ENCODE results near the gene NDUFS1.
"Not testable (repeated sequence)": the region's sequence is repeated elsewhere in the genome, so short reads cannot be mapped to it uniquely, and the experiment has no call there.

Gene NDUFS1

GRCh38 chr2:206198677-206199076 is 39.4 kb upstream of the NDUFS1 start:
- DNase-seq (ENCODE audit: extremely low read depth, low read depth) = no peak
- no peak for TF ChIP-seq CTCF (IDR thresholded peaks at IDR 0.05; ENCODE audit: low read depth, low read length, missing control alignments)
- no peak overlapping the region for H3K4me3 ChIP-seq (replicated peaks; ENCODE audit: low read depth, low read length)

- no peak overlapping the region for H3K4me3 ChIP-seq (replicated peaks; ENCODE audit: low read depth, low read length)
- no peak for TF ChIP-seq CTCF (IDR thresholded peaks at IDR 0.05; ENCODE audit: low read depth, low read length, missing control alignments)
- no peak for DNase-seq (ENCODE audit: extremely low read depth, low read depth)
These were observed 34.6 kb upstream of the NDUFS1 start for GRCh38 chr2:206193671-206194357.

DNA sequence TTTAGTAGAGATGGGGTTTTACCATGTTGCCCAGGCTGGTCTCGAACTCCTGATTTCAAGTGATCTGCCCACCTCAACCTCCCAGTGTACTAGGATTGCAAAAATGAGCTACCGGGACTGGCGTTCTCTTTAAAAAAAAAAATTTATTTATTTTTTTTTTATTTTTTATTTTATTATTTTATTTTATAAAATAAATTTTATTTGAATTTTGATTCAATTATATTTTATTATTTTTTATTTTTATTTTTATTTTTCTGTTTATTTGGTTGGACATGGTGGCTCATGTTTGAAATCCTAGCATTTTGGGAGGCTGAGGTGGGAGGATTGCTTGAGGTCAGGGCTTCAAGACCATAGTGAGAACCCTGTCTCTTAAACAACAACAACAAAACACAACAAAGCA is 32.9 kb upstream of the NDUFS1 start:
- no peak for DNase-seq (ENCODE audit: extremely low read depth, low read depth)
- no peak for TF ChIP-seq CTCF (IDR thresholded peaks at IDR 0.05; ENCODE audit: low read depth, low read length, missing control alignments)
- H3K4me3 ChIP-seq (replicated peaks; ENCODE audit: low read depth, low read length) = no peak overlapping the region

GRCh38 chr2:206190689-206191088 is 31.4 kb upstream of the NDUFS1 start:
- DNase-seq (ENCODE audit: extremely low read depth, low read depth) = no peak
- no peak for TF ChIP-seq CTCF (IDR thresholded peaks at IDR 0.05; ENCODE audit: low read depth, low read length, missing control alignments)
- no peak overlapping the region for H3K4me3 ChIP-seq (replicated peaks; ENCODE audit: low read depth, low read length)

- no peak for DNase-seq (ENCODE audit: extremely low read depth, low read depth)
- no peak for TF ChIP-seq CTCF (IDR thresholded peaks at IDR 0.05; ENCODE audit: low read depth, low read length, missing control alignments)
- no peak overlapping the region for H3K4me3 ChIP-seq (replicated peaks; ENCODE audit: low read depth, low read length)
These were observed 30.9 kb upstream of the NDUFS1 start for GRCh38 chr2:206190111-206190510.

- H3K4me3 ChIP-seq (replicated peaks; ENCODE audit: low read depth, low read length) = no peak overlapping the region
- TF ChIP-seq CTCF (IDR thresholded peaks at IDR 0.05; ENCODE audit: low read depth, low read length, missing control alignments) = no peak
- DNase-seq (ENCODE audit: extremely low read depth, low read depth) = no peak
These were observed 30.4 kb upstream of the NDUFS1 start for GRCh38 chr2:206189691-206190090.

GRCh38 chr2:206181526-206181925 is 22.3 kb upstream of the NDUFS1 start:
- H3K4me3 ChIP-seq (replicated peaks; ENCODE audit: low read depth, low read length); DNase-seq (ENCODE audit: extremely low read depth, low read depth): not testable (repeated sequence)
